BE2C (cell line): Measurements from ENCODE around the gene ADGRD1.

Source experiments
- DNase-seq: peaks from one replicate; pipeline ENCODE4 v3.0.0-alpha.2; 2020
- H3K27me3 ChIP-seq: fragments of 250-450 bp; sonication (Bioruptor Pico); 2 replicates; pipeline ENCODE4 v1.5.1; 2020; ENCODE audit warnings: mild to moderate bottlenecking
- H3K36me3 ChIP-seq: fragments of 250-450 bp; sonication (Bioruptor Pico); 2 replicates; pipeline ENCODE4 v1.5.1; 2020; ENCODE audit warnings: mild to moderate bottlenecking
- H3K4me1 ChIP-seq: fragments of 250-450 bp; sonication (Bioruptor Pico); 2 replicates; pipeline ENCODE4 v1.5.1; 2020
- H3K4me3 ChIP-seq: 2 replicates; pipeline ENCODE4 v1.5.1; 2011; ENCODE audit warnings: low read depth, low read length
- H3K9me3 ChIP-seq: fragments of 250-450 bp; sonication (Bioruptor Pico); 2 replicates; pipeline ENCODE4 v1.5.1; 2020
- TF ChIP-seq, protein P1 (sequence below): IDR thresholded peaks from 2 replicates; pipeline ENCODE4 v1.5.1; 2012; ENCODE audit warnings: mild to moderate bottlenecking, low read depth, low read length

The ADGRD1 gene

DNA sequence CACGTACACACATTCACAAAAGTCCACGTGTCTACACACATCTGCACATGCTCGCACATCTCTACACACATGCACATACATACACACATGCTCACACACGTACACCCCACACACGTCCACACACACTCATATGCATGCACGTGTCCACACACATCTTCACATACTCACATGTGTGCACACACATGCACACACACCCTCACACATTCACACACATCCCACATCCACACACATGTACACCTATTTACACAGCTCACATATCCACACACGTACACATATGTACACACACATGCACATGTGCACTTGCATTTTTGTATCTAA is 3.6 kb downstream of the ADGRD1 start:
- TF ChIP-seq, protein P1, sequence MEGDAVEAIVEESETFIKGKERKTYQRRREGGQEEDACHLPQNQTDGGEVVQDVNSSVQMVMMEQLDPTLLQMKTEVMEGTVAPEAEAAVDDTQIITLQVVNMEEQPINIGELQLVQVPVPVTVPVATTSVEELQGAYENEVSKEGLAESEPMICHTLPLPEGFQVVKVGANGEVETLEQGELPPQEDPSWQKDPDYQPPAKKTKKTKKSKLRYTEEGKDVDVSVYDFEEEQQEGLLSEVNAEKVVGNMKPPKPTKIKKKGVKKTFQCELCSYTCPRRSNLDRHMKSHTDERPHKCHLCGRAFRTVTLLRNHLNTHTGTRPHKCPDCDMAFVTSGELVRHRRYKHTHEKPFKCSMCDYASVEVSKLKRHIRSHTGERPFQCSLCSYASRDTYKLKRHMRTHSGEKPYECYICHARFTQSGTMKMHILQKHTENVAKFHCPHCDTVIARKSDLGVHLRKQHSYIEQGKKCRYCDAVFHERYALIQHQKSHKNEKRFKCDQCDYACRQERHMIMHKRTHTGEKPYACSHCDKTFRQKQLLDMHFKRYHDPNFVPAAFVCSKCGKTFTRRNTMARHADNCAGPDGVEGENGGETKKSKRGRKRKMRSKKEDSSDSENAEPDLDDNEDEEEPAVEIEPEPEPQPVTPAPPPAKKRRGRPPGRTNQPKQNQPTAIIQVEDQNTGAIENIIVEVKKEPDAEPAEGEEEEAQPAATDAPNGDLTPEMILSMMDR: no peak
- Histone ChIP-seq H3K4me3 (no peak overlapping the region), H3K36me3 (no peaks in the 10 kb centered on the region), H3K27me3 (no peaks in the 10 kb centered on the region), H3K9me3 (peaks cover 3% of the 10 kb centered on the region; the same call in 1 of the 2 replicates), H3K4me1 (peaks cover 17% of the 10 kb centered on the region)
- DNase-seq: no peak

- TF ChIP-seq, protein P1: no peak
- Histone ChIP-seq H3K4me1 (peaks cover 4% of the 10 kb centered on the region), H3K9me3 (peaks cover 3% of the 10 kb centered on the region; the same call in 1 of the 2 replicates), H3K4me3 (no peak overlapping the region), H3K36me3 (no peaks in the 10 kb centered on the region), H3K27me3 (no peaks in the 10 kb centered on the region)
- DNase-seq: no peak
Observed at GRCh38 chr12:130958557-130959140, 4.9 kb downstream of the ADGRD1 start.

- H3K4me3 ChIP-seq: no peak overlapping the region
- DNase-seq: no peak
- peaks cover 3% of the 10 kb centered on the region; the same call in 1 of the 2 replicates for H3K9me3 ChIP-seq
- H3K27me3 ChIP-seq: no peaks in the 10 kb centered on the region
- no peaks in the 10 kb centered on the region for H3K4me1 ChIP-seq
- no peaks in the 10 kb centered on the region for H3K36me3 ChIP-seq
- TF ChIP-seq, protein P1: no peak
Observed at GRCh38 chr12:130959632-130960031, 5.9 kb downstream of the ADGRD1 start.

- TF ChIP-seq, protein P1: no peak
- H3K9me3 ChIP-seq: peaks cover 3% of the 10 kb centered on the region; the same call in 1 of the 2 replicates
- no peaks in the 10 kb centered on the region for H3K36me3 ChIP-seq
- no peaks in the 10 kb centered on the region for H3K27me3 ChIP-seq
- no peaks in the 10 kb centered on the region for H3K4me1 ChIP-seq
- H3K4me3 ChIP-seq: no peak overlapping the region
- DNase-seq: no peak
Observed at GRCh38 chr12:130960058-130960457, 6.4 kb downstream of the ADGRD1 start.

DNA sequence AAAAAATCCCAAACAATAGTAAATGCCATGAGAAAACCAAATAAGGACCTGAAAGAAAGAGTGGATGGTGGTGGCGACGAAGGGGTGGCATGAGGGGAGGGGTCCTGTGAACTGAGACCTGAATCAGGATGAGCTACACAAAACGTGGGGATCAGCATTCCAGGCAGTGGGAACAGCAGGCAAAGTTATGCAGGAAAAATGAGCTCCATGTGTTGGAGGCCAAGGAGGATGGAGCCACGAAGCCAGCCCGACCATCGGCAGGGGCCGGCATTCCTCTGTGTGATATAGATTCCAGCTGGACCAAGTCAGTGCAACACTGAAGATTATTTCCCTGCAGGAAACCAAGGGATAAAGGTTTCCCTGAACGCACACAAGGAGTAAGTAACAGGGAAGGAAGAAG is 7.1 kb downstream of the ADGRD1 start:
- DNase-seq: no peak
- TF ChIP-seq, protein P1: no peak
- H3K4me3 ChIP-seq: no peak overlapping the region

DNA sequence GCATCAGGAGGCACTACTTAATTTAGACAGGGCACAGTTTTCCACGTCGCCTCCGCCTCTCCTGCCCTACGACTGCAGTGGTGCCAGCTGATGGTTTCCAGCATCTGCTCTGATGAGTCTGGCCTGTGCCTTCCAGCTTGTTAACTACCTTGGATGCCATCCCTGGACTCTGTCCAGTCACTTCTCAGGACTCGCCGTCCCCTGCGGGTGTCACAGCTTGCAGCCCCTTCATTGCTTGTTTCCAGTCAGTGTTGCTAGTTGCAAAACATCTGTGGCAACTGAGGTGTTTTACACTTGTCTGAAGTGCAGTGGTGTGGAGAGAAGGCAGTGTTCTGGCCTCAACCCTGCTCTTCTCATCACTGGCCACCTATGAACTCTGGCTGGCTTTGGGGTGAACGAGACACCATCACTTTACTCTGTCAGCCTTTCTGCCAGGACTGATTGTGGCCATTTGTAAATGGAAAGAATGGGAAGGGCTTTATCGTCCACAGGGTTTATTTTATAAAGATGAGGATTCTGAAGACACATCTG is 8.3 kb downstream of the ADGRD1 start:
- TF ChIP-seq, protein P1: no peak
- H3K36me3 ChIP-seq: no peaks in the 10 kb centered on the region
- no peaks in the 10 kb centered on the region for H3K4me1 ChIP-seq
- no peaks in the 10 kb centered on the region for H3K27me3 ChIP-seq
- H3K9me3 ChIP-seq: peaks cover under 1% of the 10 kb centered on the region; the same call in 1 of the 2 replicates
- no peak for DNase-seq
- H3K4me3 ChIP-seq: no peak overlapping the region

More for the DNA sequence above, 7.1 kb downstream of the ADGRD1 start:
- Histone ChIP-seq H3K36me3 (no peaks in the 10 kb centered on the region), H3K27me3 (no peaks in the 10 kb centered on the region), H3K9me3 (peaks cover 3% of the 10 kb centered on the region; the same call in 1 of the 2 replicates), H3K4me1 (no peaks in the 10 kb centered on the region)
